Epithelial cell of proximal tubule (primary cell): ENCODE measurements around the gene OR5C1. TPM values are rescaled to one million over a fixed set of nuclear protein-coding genes. Genes with fewer than 3 reads are reported as not detected.

Experiments used
- DNase-seq: peaks from one replicate; pipeline ENCODE4 v3.0.0-alpha.2; 2011; ENCODE audit warnings: low read depth
- H3K4me3 ChIP-seq: 2 replicates; pipeline ENCODE4 v1.5.1; 2011; ENCODE audit warnings: low read depth, mild to moderate bottlenecking, low read length
- CTCF ChIP-seq: conservative IDR thresholded peaks from 2 replicates; pipeline ENCODE4 v1.5.1; 2012; ENCODE audit warnings: low read depth, mild to moderate bottlenecking, low read length
- total RNA-seq: library from RNA; depleted of rRNA; stranded (reverse); fragments of >200 nt; gene quantifications from 2 replicates; pipeline ENCODE4 v1.2.3, GENCODE V29; 2015

The OR5C1 gene
- total RNA-seq, 1 donor from 2014 or later = not detected

- H3K4me3 ChIP-seq = no peak overlapping the region
- no peak for TF ChIP-seq CTCF
- no peak for DNase-seq
These were observed 8.7 kb upstream of the OR5C1 start for GRCh38 chr9:122780026-122780425.

- H3K4me3 ChIP-seq = no peak overlapping the region
- no peak for DNase-seq
These were observed 7.1 kb upstream of the OR5C1 start for GRCh38 chr9:122781671-122782070.

DNA sequence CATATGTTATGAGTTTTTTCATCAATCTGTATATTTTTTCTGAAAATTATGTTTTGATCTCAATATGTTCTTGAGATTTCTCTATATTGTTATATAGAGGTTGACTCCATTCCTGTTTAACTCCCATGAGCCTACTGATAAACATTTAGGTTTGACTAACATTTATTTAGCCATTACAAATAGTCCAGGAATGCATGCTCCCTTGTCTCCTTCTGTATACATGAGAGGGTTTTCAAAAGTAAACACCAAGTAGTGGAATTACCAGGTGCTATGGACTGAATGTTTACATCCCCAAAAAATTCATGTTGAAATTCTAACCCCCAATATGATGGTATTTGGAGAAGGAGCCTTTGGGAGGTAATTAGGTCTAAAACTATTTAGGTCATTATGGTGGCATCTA lies 3.5 kb upstream of the OR5C1 start:
- no peak overlapping the region for H3K4me3 ChIP-seq
- DNase-seq = no peak
- TF ChIP-seq CTCF = no peak

More at GRCh38 chr9:122781671-122782070, 7.1 kb upstream of the OR5C1 start:
- TF ChIP-seq CTCF = no peak

DNA sequence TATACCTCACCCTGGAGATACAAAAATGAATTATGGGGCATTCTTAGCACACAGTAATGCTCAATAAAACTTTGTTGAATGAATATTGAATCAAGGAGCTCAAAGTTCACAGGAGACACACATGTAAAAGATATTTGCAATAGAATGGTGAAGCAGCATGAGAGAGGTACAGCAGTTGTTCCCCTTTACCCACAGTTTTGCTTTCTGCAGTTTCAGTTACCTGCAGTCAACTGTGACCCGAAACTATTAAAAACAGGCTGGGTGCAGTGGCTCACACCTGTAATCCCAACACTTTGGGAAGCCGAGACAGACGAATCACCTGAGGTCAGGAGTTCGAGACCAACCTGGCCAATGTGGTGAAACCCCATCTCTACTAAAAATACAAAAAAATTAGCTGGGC lies 2.4 kb upstream of the OR5C1 start:
- no peak for DNase-seq
- no peak for TF ChIP-seq CTCF

GRCh38 chr9:122789256-122790046 lies 718 bp downstream of the OR5C1 start:
- no peak overlapping the region for H3K4me3 ChIP-seq
- DNase-seq = no peak
- no peak for TF ChIP-seq CTCF

More for the DNA sequence above, 2.4 kb upstream of the OR5C1 start:
- H3K4me3 ChIP-seq = no peak overlapping the region

DNA sequence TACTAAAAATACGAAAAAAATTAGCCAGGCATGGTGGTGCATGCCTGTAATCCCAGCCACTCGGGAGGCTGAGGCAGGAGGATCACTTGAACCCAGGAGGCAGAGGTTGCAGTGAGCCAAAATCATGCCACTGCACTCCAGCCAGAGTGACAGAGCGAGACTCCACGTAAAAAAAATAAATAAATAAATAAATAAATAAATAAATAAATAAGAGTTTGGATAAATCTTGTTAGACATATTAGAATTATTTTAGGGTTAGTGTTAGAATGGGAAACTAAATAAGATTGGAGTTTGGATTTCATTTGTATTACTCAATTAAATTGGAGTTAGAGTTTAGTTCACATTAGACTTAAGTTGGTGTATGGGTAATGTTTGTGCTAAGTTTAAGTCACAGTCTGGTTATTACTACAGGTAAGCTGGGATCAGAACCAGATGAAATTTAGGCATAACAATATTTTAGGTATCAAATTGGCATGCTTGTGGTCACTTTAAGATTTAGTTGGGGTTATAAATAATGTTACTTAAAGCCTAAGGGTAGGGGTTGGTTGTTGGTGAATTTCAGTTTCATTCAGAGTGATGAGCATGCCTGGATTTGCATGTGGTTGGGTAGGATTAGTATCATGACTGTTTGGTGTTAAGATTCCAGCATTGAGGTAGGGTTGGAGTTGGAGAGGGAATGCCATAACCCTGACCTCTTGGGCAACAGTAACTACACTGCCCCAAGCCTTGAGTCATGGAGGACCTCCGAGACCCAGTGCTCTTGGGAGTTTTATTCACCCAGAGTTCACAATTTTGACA lies 3.3 kb downstream of the OR5C1 start:
- H3K4me3 ChIP-seq = no peak overlapping the region
- DNase-seq = no peak
- TF ChIP-seq CTCF = no peak
